GM18498 (cell line): ENCODE data around the gene DYNLT1.
"Not testable (repeated sequence)": the region's sequence is repeated elsewhere in the genome, so short reads cannot be mapped to it uniquely, and the experiment has no call there.

Experiments used
- ATAC-seq: cut with Tn5 transposase; IDR thresholded peaks from one replicate; pipeline ENCODE4 v1.9.1; 2021; ENCODE audit warnings: mild to moderate bottlenecking, moderate library complexity; ENCODE audit not compliant: unreplicated experiment

Gene DYNLT1

GRCh38 chr6:158642097-158642601, 2.4 kb downstream of the DYNLT1 start:
- ATAC-seq, result no peak

- no peak for ATAC-seq
These were observed 4.0 kb downstream of the DYNLT1 start for GRCh38 chr6:158640519-158640918.

GRCh38 chr6:158639056-158639455, 5.5 kb downstream of the DYNLT1 start:
- ATAC-seq, result no peak

- ATAC-seq, result no peak
These were observed 6.2 kb downstream of the DYNLT1 start for GRCh38 chr6:158638324-158638854.

- no peak for ATAC-seq
These were observed 7.8 kb downstream of the DYNLT1 start for GRCh38 chr6:158636778-158637177.

- ATAC-seq, result no peak
These were observed 9.0 kb downstream of the DYNLT1 start for GRCh38 chr6:158635427-158636073.

- no peak for ATAC-seq
These were observed 9.7 kb downstream of the DYNLT1 start for GRCh38 chr6:158634695-158635426.

GRCh38 chr6:158633127-158633526, 11.4 kb downstream of the DYNLT1 start:
- no peak for ATAC-seq

GRCh38 chr6:158632538-158633119, 11.9 kb downstream of the DYNLT1 start:
- ATAC-seq, result not testable (repeated sequence)

- ATAC-seq, result no peak
These were observed 12.6 kb downstream of the DYNLT1 start for GRCh38 chr6:158631678-158632537.

GRCh38 chr6:158630938-158631616, 13.5 kb downstream of the DYNLT1 start:
- no peak for ATAC-seq

GRCh38 chr6:158629367-158630221, 14.9 kb downstream of the DYNLT1 start:
- ATAC-seq, result no peak

GRCh38 chr6:158628542-158628941, 16.0 kb downstream of the DYNLT1 start:
- ATAC-seq, result no peak

GRCh38 chr6:158627940-158628211, 16.7 kb downstream of the DYNLT1 start:
- no peak for ATAC-seq

GRCh38 chr6:158627168-158627939, 17.2 kb downstream of the DYNLT1 start:
- ATAC-seq, result no peak

- ATAC-seq, result no peak
These were observed 18.0 kb downstream of the DYNLT1 start for GRCh38 chr6:158626360-158627167.

- ATAC-seq, result no peak
These were observed 18.6 kb downstream of the DYNLT1 start for GRCh38 chr6:158625881-158626305.
